Amygdala (tissue), 56 donors: ENCODE results near the gene COL1A2.

Experiments used
- DNase-seq, 56 donors: peaks; one replicate each; lab custom pipeline; 2025; lab: John Stamatoyannopoulos, UW

Gene COL1A2

GRCh38 chr7:94471604-94472003 lies 76.9 kb downstream of the COL1A2 start:
- no peak for DNase-seq

DNA sequence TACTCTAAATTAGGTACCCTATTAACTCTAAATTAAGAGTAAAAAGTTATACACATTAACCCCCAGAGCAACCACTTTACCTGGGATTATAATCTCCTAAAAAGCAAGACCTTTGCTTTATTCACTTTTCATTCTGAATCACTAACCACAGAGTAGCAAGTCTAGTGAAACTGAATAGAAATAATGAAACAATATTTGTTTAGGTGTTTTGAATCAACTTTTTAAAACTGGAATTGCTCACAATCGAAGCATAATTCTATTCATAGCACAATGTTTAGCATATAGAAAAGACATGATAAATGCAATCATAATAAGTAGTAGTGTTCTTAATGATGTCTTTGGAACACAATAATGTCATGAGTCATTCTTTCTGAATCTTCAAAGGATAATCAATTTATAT lies 77.9 kb downstream of the COL1A2 start:
- DNase-seq: no peak

GRCh38 chr7:94476251-94476840 lies 81.7 kb downstream of the COL1A2 start:
- DNase-seq: no peak

DNA sequence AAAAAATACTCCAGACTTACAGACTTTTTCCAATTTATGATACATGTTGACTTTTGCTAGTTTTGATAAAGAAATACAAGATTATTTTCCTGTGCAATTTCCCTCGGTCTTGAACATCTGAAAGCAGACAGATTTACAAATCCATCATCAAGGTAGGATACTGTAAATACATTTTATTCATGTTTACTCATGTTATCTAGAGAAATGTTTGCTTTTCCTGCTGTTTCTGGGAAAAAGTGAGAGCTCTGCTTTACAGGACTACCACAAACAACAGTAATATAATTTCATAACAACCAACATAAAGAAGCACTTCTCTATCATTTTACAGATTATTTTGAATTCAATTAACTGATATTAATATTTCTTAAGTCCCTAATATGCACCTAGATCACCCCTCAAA lies 83.2 kb downstream of the COL1A2 start:
- no peak for DNase-seq

DNA sequence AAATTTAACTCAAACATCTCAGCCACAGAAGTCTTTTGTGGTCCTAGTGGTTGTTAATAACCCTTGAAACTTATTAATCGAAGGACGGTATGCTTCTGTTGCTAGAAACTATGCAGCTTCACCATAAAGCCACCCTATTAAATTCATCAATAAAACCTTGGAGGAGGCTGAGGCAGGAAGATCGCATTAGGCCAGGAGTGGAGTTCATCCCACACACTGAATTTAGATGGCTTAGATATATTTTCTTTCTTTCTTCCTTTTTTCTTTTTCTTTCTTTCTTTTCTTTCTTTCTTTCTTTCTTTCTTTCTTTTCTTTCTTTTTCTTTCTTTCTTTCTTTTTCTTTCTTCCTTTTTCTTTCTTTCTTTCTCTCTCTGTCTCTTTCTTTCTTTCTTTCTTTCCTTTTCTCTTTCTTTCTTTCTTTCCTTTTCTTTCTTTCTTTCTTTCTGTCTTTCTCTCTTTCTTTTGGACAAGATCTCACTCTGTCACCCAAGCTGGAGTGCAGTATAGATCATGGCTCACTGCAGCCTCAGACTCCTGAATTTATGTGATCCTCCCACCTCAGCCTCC lies 84.0 kb downstream of the COL1A2 start:
- no peak for DNase-seq
